ENCODE measurements around the gene HCK.
"Not testable (repeated sequence)": the region's sequence is repeated elsewhere in the genome, so short reads cannot be mapped to it uniquely, and the experiment has no call there.

Gene HCK

DNA sequence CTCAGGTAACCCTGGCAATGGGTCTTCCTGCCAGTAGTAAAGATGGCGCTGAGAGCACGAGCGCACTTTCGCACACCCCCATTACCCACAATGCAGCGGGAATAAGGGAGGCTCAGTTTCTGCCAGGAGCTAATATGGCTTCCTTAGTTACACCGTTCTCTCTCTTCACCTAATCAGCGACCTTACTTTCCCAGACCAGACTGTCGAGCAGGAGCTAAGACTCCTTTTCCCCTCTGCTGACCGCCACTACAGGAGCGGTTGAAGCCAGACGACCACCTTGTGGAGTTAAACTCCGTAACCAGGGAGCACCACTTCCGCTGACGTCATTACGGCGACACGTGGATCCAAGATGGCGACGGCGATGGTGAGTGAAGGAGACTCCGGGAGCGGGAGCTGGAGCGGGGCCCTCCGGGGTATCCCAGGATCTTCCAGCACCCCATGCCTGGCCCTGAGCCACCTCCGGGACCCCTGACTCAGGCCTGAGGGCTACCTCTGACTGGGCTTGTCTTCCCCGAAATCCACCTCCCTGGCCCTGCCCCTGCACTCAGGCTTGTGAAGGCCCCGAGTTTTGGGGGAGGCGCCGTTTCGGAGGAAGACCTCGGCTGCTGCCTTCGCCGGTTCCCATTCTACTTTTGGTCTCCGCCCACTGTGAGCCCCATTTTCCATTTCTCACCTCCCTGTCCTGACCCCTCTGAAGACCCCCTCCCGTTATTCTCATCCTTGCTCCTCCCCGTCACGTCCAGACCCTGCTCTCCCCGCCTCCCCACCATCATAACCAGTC, 57.5 kb downstream of the HCK start, which contains the start of gene TM9SF4:
TM9SF4 (plus strand) TSS at position 323 of the 781 bp plus-strand sequence; CDS start at position 350, 27 bp downstream.
- DNase-seq, result peak; percentile 96

DNA sequence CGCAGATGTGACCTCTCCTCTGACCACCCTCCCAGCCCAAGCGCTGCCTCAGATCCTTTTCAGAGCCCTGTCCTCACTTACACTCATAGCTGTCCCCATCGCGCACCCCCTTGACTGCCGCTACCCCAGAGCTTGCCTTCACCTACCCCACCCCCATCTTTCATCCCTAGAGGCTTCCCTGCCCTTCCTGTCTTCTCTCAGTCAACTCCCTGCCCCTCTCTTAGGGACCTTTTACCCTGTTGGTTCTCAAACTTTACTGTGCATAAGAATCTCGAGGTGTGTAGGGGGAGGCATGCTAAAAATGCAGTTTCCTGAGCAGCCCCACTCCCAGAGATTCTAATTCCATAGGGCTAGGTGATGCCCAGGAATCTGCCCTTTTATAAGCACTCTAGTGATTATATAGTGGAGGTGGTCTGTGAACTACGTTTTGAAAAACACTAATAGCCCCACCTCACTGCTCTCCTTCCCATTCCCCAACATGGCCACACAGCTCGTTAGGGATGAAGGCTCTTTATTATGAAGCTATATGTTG, 58.2 kb downstream of the HCK start:
- no peak for DNase-seq

DNA sequence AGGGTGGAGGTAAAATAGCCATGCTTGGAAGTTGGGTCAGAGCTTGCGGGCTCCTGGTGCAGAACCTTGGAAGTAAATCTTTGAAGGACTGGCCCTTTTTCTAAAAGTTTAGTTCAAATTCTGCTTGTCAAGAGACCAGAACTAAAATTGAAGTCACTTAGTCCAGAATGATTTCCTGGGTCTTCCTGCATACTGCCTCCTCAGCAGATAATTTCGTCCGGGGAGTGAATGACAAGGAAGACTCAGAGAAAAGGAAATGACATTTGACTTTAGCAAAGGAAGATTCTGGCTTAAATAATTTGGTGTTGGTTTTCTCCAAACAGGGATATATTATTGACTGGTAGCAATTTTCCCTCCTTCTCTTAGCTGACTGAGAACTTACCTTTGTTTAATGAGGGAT, 58.7 kb downstream of the HCK start:
- DNase-seq, result no peak

GRCh38 chr20:32111156-32111686, 59.2 kb downstream of the HCK start:
- no peak for DNase-seq

DNA sequence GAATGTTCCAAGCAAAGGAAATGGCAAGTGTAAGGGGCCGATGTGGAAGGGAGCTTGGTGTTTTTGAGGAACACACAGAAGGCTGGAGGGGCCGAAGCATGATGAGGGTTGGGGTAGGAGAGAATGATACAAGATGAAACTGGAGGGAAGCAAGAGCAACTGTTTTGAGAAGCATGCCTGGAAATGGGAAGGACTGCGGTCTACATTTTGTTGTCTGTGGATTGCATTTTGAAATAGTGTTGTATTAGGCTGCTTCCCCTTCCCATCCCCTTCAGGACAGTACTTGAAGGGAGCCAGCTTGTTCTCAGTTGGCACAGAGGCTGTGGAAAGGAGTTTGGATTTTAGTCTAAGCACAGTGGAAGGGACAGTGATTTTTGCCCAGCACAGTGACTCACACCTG, 59.7 kb downstream of the HCK start:
- no peak for DNase-seq

DNA sequence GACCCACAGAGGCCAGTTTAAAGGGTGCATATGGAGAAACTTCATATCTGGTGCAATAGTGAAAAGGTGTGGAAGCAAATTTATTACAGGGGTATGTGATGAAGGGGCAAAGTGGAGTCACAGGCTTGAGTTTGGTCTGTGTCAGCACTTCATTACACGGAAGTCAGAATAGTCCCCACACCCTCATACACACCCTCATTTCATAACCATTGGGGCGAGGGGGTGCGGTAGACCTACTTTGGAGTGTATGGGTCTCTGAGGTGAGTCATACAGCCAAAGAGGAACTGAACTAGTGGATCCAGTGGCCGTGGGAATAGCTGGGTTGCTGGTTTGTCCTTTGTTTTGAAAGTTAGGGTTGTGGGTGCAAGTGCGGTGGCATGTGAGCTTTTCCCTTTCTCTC, 60.8 kb downstream of the HCK start:
- no peak for DNase-seq

DNA sequence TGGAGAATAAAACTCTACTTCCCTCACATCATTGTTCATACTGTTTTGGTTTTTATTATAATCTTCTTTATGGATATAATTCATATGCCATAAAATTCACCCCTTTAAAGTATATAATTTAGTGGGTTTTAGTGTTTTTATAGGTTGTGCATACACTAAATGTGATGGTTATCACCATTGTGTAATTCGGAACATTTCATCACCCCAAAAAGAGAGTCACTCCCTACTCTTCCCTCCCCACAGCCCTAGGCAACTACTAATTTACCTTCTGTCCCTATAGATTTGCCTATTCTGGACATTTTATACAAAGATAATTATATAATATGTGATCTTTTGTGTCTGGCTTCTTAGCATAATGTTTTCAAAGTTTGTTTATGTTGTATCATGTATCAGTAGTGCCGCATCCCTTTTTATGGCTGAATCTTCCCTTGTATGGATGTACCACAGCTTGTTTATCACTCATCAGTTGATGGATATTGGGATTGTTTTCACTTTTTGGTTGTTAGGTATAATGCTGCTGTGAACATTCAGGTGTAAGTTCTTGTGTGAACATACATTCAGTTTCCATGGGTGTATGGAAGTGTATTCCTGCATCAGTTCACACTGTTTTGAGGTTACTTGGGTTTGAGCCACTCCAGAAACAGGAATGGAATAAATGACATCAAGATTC, 61.7 kb downstream of the HCK start:
- DNase-seq, result no peak

DNA sequence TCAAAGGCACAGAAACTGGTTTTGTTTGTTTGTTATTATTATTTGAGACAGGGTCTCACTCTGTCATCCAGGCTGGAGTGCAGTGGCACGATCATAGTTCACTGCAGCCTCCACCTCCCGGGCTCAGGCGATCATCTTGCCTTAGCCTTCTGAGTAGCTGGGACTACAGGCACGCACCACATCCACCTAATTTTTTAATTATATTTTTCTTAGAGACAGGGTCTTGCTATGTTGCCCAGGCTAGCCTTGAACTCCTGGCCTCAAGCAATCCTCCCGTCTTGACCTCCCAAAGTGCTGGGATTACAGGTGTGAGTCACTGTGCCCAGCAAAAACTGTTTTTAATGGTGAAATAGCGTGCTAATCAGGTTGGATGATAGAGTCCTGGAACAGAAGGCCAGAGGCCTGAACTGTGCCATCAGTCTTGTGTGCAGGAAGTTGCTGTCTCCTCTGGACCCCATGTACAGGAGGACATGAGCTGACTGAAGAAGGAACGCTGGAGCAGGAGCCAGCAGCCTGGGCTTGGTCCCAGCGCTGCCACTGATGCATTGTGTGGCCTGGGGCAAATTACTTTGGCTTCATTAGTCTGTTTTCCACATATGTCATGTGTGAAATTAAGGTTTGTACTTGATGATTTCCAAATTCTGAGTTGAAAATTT, 62.4 kb downstream of the HCK start:
- no peak for DNase-seq

DNA sequence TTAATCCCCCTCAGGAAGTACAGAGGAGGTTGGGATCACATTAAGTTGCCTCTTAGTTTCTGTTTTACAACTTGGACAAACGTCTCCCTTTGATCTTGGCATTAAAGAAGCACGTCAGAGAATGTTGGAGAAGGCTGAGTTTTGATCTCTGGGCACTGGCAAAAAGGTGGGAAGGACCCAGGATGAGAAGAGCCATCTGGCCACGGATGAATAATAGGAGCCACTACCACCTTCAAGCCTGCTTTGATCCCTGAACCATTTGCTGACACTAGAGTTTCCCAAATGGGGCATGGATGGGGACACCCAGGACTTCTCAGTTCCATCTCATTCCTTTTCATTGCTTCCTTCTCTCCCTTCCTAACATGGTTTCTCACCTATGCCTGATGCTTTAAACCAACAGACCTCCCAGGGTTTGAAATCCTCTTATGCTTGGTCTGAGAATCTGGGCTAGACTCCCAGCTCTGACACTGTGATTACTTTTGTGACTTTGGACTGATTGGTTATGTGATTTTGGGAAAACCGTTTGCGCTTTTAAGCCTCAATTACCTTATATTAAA, 63.2 kb downstream of the HCK start:
- DNase-seq, result no peak

- DNase-seq, result no peak
Measured at GRCh38 chr20:32116079-32116521, 64.1 kb downstream of the HCK start.

DNA sequence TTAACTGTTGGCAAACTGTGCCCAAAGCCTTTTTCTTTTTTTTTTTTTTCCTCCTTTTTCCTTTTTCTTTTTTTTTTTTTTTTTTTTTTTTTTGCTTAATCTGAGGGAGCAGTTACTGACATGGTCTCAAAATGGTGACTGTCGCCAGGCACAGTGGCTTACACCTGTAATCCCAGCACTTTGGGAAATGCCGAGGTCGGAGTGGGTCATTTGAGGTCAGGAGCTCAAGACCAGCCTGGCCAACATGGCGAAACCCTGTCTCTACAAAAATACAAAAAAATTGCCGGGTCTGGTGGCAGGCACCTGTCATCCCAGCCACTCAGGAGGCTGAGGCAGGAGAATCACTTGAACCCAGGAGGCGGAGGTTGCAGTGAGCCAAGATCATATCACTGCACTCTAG, 64.8 kb downstream of the HCK start:
- DNase-seq, result not testable (repeated sequence)

- DNase-seq, result not testable (repeated sequence)
Measured at GRCh38 chr20:32118427-32118826, 66.4 kb downstream of the HCK start.

GRCh38 chr20:32119734-32120133, 67.7 kb downstream of the HCK start:
- no peak for DNase-seq

DNA sequence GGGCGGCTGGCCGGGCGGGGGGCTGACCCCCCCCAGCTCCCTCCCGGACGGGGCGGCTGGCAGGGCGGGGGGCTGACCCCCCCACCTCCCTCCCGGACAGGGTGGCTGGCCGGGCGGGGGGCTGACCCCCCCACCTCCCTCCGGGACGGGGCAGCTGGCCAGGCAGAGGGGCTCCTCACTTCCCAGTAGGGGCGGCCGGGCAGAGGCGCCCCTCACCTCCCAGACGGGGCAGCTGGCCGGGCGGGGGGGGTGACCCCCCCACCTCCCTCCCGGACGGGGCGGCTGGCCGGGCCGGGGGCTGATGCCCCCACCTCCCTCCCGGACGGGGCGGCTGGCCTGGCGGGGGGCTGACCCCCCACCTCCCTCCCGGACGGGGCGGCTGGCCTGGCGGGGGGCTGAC, 69.9 kb downstream of the HCK start:
- DNase-seq, result not testable (repeated sequence)

- DNase-seq, result no peak
Measured at GRCh38 chr20:32123088-32123487, 71.0 kb downstream of the HCK start.

DNA sequence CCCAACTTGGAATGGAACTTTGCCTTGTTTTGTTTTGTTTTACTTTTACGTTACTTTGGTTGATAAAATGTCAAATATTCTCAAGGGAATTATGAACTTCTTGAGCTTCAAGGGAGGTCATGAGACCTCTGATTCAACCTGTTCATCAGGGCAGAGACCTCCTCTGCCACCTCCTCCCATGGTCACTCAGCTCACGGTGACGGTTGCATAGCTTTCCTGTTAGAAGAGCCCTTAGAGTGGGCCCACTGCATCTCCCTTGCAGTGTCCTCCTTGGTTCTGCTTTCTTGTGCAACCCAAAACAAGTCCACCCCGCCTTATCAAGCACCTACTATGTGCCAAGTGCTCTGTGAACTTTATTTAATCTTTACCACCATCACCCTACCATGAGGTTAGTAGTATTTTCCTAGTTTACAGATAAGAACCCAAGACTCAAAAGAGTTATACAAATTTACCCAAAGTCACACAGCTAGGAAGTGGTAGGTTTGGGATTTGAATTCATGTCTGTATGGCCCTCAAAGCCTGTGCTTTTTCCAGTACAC, 72.9 kb downstream of the HCK start:
- DNase-seq, result no peak

DNA sequence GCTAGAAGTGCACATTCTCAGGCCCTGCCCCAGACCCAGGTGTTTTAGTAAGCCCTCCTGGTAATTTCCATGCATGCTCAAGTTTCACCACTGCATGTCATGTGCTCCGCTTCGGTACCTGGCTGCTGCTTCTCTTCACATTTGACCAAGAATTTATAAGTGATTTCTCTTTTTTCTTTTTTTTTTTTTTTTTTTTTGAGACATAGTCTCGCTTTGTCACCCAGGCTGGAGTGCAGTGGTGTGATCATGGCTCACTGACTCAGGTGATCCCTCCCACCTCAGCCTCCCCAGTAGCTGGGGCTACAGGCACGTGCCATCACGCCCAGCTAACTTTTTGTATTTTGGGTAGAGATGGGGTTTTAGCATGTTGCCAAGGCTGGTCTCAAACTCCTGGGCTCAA, 73.5 kb downstream of the HCK start:
- no peak for DNase-seq

GRCh38 chr20:32126919-32127318, 74.9 kb downstream of the HCK start:
- DNase-seq, result no peak

- no peak for DNase-seq
Measured at GRCh38 chr20:32127347-32127746, 75.3 kb downstream of the HCK start.

- DNase-seq, result no peak
Measured at GRCh38 chr20:32128167-32128566, 76.1 kb downstream of the HCK start.

DNA sequence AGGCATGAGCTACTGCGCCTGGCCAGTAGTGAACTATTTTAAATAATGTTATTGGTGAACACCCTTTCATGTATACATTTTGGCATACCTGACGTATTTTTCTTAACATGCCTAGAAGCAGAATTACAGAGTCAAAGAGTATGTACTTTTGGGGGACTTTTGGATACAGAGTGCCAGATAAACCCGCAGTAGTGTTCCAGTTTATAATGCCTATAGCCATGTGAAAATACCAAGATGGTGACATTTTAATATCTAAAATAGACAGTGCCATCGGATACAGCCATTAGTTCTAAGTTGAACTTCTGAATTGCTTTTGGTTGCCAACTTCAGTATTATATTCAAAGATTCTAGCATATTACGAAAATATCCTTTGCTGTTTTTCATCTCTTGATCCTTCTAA, 77.8 kb downstream of the HCK start:
- no peak for DNase-seq

GRCh38 chr20:32130352-32130751, 78.3 kb downstream of the HCK start:
- DNase-seq, result no peak

- no peak for DNase-seq
Measured at GRCh38 chr20:32130965-32131364, 78.9 kb downstream of the HCK start.
